GM19035 (cell line): Measurements from ENCODE around the gene CA4.

Experiments
- ATAC-seq: cut with Tn5 transposase; IDR thresholded peaks from one replicate; pipeline ENCODE4 v1.9.1; 2021; ENCODE audit not compliant: unreplicated experiment

CA4 gene

GRCh38 chr17:60129164-60129563 is 20.6 kb upstream of the CA4 start:
- no peak for ATAC-seq

DNA sequence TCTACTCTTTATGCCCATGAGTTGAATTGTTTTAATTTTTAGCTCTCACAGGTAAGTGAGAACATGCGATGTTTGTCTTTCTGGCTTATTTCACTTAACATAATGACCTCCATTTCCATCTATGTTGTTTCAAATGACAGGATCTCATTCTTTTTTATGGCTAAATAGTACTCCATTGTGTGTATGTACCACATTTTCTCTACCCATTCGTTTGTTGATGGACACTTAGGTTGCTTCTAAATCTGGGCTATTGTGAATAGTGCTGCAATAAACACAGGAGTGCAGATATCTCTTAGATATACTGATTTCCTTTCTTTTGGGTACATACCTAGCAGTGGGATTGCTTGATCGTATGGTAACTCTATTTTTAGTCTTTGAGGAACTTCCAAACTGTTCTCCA is 19.3 kb upstream of the CA4 start:
- no peak for ATAC-seq

DNA sequence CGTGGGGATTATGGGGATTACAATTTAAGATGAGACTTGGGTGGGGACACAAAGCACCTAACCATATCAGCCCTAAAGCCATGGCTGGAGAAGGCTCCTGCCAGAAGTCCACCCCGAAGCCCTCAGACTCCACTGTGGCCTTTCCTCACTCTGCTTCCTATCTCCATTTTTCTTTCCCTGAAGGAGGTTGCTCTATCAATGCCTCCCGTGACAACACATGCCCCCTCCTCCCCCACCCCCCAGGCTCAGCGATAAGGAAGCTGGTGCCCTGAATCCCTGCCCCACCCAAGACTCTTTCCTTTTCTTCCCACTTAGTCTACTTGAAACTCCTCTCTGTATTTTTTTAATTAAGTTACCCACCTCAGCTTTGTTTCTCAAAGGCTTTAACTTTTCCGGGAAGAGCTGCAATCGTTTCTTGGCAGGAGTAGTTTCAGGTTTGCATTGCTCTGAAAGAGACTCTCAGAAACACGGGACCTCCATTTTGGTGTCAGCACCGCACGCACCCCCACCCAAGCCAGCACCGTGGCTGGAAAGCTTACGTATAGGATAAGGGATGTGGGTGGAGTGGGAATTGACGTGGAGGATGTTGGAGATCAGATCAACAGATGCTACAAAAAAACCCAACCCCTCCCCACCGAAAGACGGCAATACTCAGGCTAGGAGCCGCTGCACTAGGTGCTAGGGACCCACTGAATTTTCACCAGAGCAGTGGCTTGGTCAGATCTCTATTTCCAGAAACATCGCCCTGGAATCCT is 15.2 kb upstream of the CA4 start:
- ATAC-seq: peak; percentile 12

GRCh38 chr17:60135151-60135950 is 14.4 kb upstream of the CA4 start:
- ATAC-seq: peak; percentile 88

- no peak for ATAC-seq
These were observed 13.7 kb upstream of the CA4 start for GRCh38 chr17:60135951-60136666.

GRCh38 chr17:60137731-60138130 is 12.0 kb upstream of the CA4 start:
- ATAC-seq: no peak

DNA sequence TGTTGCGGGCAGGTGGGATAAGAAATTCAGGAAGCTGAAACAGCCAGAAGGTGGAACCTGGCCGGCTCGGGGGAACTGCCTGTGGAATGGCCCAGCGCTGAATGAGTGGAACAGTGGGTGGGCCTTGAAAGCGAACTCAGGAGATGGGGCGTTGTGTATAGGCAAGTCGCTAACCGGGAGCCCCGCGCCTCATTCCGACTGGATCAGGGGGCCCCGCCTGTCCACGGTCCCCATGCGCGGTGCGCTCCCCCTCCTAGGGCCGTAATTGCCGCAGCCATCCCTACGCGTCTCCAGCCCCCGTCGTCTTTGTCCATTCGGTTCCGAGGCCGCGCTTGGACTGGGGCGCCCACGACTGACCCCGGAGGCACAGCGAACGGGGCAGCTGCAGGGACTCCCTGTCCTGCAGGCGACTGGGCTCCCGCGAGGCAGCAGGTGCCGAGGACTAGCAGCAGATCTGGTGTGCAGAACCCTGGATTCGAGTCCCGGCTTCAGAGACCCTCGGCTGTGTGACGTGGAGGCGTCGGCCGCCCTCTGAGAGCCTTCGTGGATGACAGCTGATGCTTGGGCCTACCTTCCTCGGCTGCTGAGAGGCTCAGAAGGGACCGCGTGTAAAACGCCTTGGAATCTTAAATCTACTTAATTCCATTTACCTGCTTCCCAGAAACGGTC is 10.9 kb upstream of the CA4 start:
- ATAC-seq: no peak

DNA sequence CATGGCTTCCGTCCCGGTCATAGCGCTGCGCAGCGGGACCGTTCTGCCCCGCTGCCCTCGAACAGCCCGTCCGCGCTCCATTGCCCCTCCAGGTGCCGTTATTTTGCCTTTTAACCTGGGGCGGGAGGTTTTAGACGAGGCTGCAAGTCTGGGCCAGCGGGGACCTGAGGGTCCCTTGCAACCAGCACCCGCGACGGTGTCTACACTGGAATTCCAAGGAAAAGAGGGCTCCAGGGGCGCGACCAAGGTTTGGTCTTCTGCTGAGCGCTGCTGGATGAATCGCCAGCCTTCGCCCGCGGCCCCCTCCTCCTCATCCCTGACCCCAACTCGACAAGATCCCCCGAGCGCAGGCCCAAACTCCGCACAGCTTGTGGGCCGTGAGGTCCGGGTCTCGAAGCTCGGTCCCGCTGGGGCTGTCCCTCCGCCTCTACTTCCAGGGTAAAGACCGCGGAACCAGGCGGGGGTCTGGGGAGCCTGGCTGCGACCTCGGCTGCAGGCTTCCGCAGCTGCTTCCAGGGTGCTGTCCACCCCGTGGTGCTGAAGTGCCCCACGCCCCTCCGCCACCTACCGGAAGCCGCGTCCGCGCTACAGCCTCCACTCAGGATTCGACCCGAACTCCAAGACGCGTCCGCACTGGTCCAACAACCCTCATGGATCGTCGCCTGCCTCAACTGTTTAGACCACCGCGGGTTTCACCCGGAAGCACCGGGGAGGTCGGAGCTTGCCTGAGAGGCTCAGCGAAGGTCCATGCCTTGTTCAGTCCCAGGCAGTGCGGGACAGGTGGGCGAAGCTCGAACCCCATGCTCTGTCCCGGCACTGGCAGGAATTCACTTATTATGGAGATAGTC is 10.1 kb upstream of the CA4 start:
- ATAC-seq: no peak

- no peak for ATAC-seq
These were observed 8.4 kb upstream of the CA4 start for GRCh38 chr17:60141111-60142018.

DNA sequence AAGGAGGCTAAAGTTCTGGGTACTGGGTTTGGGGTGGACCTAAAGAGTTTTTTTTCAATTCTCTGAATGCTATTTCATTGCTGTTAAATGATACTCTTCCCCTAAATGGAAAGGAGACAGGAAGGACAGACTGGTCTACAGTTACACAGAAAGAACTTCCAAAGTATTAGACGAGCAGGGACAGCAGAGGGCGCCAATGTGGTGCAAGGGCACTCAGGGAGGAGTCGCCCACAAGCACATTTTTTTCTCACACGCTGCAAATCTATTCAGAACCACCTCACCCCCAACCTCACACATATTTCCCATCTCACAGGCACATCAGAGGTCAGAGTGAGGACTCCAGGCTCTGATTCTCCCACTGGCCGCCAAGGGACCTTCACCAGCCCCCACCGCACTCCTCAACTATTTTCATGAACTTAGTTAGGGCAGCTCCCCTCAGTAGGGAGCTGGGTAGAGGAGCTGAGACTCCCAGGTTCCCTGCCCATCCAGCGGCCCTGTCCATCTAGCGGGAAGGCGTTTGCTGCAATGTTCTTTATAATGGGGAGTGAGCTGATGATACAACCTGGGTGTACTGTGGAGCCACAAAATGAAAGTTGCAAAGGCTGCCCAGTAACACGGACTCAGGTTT is 6.8 kb upstream of the CA4 start:
- no peak for ATAC-seq

DNA sequence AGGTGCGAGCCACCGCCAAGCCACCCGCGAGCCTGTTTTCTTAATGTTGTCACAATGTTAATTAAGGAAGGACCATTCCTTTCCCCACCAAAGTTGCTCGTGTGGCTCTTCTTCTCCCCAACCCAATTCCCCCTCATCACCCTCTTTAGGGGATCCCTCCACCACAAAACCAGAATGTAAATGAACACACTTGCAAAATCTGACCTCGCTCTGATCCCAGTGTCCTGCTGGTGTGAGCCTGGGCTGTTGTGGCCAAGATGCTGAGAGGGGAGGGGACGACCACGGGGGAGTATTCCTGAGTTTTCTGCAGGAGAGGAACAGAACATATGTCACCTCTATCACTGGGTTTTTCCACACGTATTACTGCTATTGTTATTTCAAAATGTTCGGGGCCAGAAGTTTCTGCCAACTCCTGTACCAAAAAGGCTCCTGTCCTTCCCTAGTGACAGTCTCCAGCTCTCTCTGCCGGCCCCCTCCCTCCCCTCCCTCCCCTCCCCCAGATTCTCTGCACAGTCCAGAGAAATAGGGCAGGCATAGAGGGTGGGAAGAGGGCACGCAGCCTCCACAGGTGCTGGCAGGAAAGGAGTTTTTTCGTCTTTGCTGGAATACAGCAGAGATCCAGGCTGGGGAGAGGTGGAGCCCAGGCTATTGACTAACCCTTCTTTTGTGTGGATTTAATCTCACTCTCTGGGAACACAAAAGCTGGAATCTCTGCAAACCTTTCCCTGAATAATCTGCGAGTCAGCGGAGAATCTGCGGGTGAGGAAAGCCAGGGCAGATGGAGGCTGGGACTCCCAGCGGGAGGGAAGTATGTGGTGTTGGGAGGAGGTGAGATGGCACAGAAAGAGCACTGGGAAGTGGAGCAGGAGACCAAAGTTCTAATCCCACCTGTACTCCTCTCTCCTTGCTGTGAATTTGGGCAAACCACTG is 4.5 kb upstream of the CA4 start:
- no peak for ATAC-seq

DNA sequence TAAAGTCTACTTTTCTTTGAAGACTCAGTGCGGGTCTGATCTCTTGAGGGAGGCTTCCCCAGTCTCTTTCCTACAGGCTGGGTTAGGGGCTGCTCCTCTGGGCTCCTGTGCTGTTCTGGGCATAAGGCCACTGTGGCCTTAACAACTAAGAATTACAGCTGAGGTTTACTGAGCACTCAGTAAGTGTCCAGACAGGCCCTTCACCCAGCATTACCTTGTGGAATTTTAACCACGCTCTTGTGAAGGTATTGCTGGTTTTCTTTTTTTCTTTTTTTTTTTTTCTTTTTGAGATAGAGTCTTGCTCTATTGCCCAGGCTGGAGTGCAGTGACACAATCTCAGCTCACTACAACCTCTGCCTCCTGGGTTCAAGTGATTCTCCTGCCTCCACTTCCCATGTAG is 3.6 kb upstream of the CA4 start:
- ATAC-seq: no peak

- ATAC-seq: no peak
These were observed 2.1 kb upstream of the CA4 start for GRCh38 chr17:60147553-60148223.

DNA sequence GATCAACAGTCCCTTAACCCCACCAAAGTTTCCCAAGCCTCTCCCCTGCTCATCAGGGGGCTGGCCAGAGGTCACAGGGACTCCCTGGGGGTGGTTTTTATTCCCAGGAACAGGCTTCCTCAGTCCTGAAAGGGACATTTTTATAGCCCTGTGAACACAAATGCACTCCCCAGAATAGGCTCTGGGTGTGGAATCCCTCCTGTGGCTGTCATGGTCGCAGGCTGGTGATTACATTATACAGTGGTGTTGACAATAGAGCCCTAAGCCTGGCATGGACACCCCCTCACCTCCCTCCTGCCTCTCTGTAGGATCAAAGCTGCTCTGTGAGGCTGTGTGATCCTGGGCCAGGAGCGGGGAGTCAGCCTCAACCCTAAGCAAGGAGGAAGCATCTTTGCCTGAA is 1.4 kb upstream of the CA4 start:
- no peak for ATAC-seq

DNA sequence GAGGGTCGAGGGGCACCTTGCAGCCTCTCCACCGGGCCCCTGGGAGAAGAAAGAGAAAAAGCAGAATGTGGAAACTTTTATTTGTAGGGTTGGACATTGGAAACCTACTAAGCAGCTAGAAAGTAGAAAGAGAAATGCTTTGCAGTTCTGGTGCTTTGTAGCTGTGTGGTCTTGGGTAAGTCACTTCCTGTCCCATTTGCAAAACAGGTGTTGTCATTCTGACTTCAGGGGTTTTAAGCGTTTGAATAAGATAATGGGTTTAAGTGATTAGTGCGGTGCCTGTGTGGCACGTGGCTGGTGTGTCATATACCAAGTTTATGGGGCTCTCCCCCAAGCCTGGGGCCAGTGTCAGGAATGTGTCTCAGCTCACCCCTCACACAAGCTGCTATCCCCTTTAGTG is 1.6 kb downstream of the CA4 start:
- peak; percentile 59 for ATAC-seq

- no peak for ATAC-seq
These were observed 4.0 kb downstream of the CA4 start for GRCh38 chr17:60153606-60154390.
